Measurements from ENCODE around the gene HIVEP3.

GRCh38 chr1:41712695-41713094, 206.0 kb downstream of the HIVEP3 start:
- no peak for TF ChIP-seq POLR2A (IDR thresholded peaks at IDR 0.05; ENCODE audit: low read depth, low read length)
- TF ChIP-seq POLR2AphosphoS5 (IDR thresholded peaks at IDR 0.05; ENCODE audit: low read depth, low read length): no peak
- no peak for TF ChIP-seq TAF1 (IDR thresholded peaks at IDR 0.05; ENCODE audit: low read depth, low read length)
- TF ChIP-seq POU2F2 (IDR thresholded peaks at IDR 0.05; ENCODE audit: low read depth, low read length): no peak
- no peak for TF ChIP-seq SPI1 (IDR thresholded peaks at IDR 0.05; ENCODE audit: low read depth, low read length)

All from GM12891 (cell line).